ENCODE measurements around the gene NDUFC1.

DNA sequence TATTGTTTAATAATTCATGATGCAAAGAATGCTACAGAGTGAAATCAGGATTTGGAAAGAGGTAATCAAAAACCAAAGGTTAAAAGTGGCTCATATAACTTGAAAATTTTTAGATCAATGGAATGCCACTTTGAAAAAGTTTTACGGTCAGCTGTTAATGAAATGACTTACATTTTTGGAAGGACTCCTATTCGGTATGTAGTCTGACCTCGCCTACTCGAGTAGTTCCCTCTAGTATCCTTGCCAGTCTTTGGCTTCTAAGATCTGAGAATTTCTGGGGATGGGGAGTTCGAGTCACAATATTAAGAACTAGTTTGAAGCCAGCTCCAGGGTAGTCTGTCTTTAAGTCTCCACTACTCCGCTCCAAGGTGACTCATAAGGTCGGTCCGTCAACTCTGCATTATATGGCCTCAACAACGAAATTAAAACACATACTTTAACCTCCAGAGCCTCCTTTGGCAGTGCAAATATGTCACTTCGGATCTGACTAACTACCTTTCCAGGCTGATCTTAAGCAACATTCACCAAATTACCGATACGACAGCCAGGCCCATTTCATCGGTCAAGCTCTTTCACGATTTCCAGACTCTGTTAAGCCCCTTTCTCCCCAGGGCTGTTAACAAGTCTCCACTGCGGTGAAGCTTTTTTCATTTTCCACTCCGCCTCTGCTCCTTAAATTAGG, 1.7 kb downstream of the NDUFC1 start:
- TF ChIP-seq, protein P1, sequence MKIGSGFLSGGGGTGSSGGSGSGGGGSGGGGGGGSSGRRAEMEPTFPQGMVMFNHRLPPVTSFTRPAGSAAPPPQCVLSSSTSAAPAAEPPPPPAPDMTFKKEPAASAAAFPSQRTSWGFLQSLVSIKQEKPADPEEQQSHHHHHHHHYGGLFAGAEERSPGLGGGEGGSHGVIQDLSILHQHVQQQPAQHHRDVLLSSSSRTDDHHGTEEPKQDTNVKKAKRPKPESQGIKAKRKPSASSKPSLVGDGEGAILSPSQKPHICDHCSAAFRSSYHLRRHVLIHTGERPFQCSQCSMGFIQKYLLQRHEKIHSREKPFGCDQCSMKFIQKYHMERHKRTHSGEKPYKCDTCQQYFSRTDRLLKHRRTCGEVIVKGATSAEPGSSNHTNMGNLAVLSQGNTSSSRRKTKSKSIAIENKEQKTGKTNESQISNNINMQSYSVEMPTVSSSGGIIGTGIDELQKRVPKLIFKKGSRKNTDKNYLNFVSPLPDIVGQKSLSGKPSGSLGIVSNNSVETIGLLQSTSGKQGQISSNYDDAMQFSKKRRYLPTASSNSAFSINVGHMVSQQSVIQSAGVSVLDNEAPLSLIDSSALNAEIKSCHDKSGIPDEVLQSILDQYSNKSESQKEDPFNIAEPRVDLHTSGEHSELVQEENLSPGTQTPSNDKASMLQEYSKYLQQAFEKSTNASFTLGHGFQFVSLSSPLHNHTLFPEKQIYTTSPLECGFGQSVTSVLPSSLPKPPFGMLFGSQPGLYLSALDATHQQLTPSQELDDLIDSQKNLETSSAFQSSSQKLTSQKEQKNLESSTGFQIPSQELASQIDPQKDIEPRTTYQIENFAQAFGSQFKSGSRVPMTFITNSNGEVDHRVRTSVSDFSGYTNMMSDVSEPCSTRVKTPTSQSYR (CRISPR knock-in tag; IDR thresholded peaks at IDR 0.05), result no peak
- TF ChIP-seq CBFB (CRISPR knock-in tag; IDR thresholded peaks at IDR 0.05; ENCODE audit: low read depth), result no peak
- TF ChIP-seq, protein P2, sequence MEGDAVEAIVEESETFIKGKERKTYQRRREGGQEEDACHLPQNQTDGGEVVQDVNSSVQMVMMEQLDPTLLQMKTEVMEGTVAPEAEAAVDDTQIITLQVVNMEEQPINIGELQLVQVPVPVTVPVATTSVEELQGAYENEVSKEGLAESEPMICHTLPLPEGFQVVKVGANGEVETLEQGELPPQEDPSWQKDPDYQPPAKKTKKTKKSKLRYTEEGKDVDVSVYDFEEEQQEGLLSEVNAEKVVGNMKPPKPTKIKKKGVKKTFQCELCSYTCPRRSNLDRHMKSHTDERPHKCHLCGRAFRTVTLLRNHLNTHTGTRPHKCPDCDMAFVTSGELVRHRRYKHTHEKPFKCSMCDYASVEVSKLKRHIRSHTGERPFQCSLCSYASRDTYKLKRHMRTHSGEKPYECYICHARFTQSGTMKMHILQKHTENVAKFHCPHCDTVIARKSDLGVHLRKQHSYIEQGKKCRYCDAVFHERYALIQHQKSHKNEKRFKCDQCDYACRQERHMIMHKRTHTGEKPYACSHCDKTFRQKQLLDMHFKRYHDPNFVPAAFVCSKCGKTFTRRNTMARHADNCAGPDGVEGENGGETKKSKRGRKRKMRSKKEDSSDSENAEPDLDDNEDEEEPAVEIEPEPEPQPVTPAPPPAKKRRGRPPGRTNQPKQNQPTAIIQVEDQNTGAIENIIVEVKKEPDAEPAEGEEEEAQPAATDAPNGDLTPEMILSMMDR (IDR thresholded peaks at IDR 0.05), result no peak

Data from WTC11 (cell line).